Measurements from ENCODE around the gene ATP5MK.

Gene ATP5MK

GRCh38 chr10:103350175-103350516 is 46.1 kb downstream of the ATP5MK start:
- no peak for TF ChIP-seq CSDC2 (CRISPR knock-in tag; IDR thresholded peaks at IDR 0.05)
- TF ChIP-seq ZFP30 (CRISPR knock-in tag; IDR thresholded peaks at IDR 0.05), result no peak
- TF ChIP-seq ARNTL (CRISPR knock-in tag; IDR thresholded peaks at IDR 0.05; ENCODE audit: borderline replicate concordance, low read depth), result no peak
- no peak for TF ChIP-seq SNAI2 (CRISPR knock-in tag; IDR thresholded peaks at IDR 0.05)
- no peak for TF ChIP-seq ZNF70 (CRISPR knock-in tag; IDR thresholded peaks at IDR 0.05)
- no peak for TF ChIP-seq ESRRG (CRISPR knock-in tag; IDR thresholded peaks at IDR 0.05)
- TF ChIP-seq RARB (CRISPR knock-in tag; IDR thresholded peaks at IDR 0.05), result no peak
- no peak for TF ChIP-seq CSRNP3 (CRISPR knock-in tag; IDR thresholded peaks at IDR 0.05)
- no peak for TF ChIP-seq ZNF8 (CRISPR knock-in tag; IDR thresholded peaks at IDR 0.05)
- no peak for TF ChIP-seq GLIS3 (CRISPR knock-in tag; IDR thresholded peaks at IDR 0.05)
- no peak for TF ChIP-seq ISL1 (CRISPR knock-in tag; IDR thresholded peaks at IDR 0.05)
- TF ChIP-seq ZFP3 (CRISPR knock-in tag; IDR thresholded peaks at IDR 0.05), result no peak
- TF ChIP-seq TCF4 (CRISPR knock-in tag; IDR thresholded peaks at IDR 0.05; ENCODE audit: borderline replicate concordance), result no peak
- no peak for TF ChIP-seq TSHZ2 (CRISPR knock-in tag; IDR thresholded peaks at IDR 0.05)
- no peak for TF ChIP-seq TOX (CRISPR knock-in tag; IDR thresholded peaks at IDR 0.05; ENCODE audit: borderline replicate concordance)
- ATAC-seq, result no peak

All from SK-N-SH treated with all-trans-retinoic acid at 6 μM for 48 hours (cell line).